Endothelial cell of umbilical vein (primary cell): ENCODE measurements around the gene AKNAD1. TPM values are rescaled to one million over a fixed set of nuclear protein-coding genes. Genes with fewer than 3 reads are reported as not detected.

Experiments
- BruUV-seq: library from RNA; stranded (reverse); fragments of 400-500 nt; replicated peaks from 2 replicates; lab custom pipeline; 2021; lab: Mats Ljungman, UMichigan
- CTCF ChIA-PET: fragments of 300-600, 350-600 bp; sonication (Branson Sonifier 250); formaldehyde crosslinking; loops from one replicate; lab custom pipeline; 2021; ENCODE audit warnings: antibody characterized with exemption, inconsistent platforms; lab: Charles Lee
- POLR2A ChIA-PET: fragments of 300-600, 350-600 bp; sonication (Branson Sonifier 250); formaldehyde crosslinking; loops from one replicate; lab custom pipeline; 2021; ENCODE audit warnings: antibody characterized with exemption, inconsistent platforms; lab: Charles Lee
- DNase-seq: peaks from one replicate; pipeline ENCODE4 v3.0.0-alpha.2; 2011; ENCODE audit warnings: low read depth, low spot score
- FAIRE-seq: peaks from 2 replicates; lab custom pipeline; 2011; peaks lifted over from hg19 to GRCh38; lab: Jason Lieb, UNC
- H2AFZ ChIP-seq: 2 replicates; pipeline ENCODE4 v1.6.0; 2012; ENCODE audit warnings: low read depth, low read length, control low read depth, inconsistent platforms
- H3K27ac ChIP-seq: 2 replicates; pipeline ENCODE4 v1.5.1; 2011; ENCODE audit warnings: low read depth, mild to moderate bottlenecking, control low read depth, low read length, moderate library complexity; ENCODE audit not compliant: insufficient read depth
- H3K27me3 ChIP-seq, 2 experiments: 2 replicates each; pipeline versions ENCODE4 v1.6.0 to v1.6.1; 2011; ENCODE audit warnings: low read length in 2 of 2, mixed read lengths in 1 of 2; ENCODE audit not compliant: control insufficient read depth in 2 of 2, insufficient read depth in 2 of 2
- H3K36me3 ChIP-seq, 2 experiments: 2 replicates in 1 of 2; 3 replicates in 1 of 2; pipeline ENCODE4 v1.5.1; 2011; ENCODE audit warnings: low read length in 2 of 2, mild to moderate bottlenecking in 1 of 2, moderate library complexity in 1 of 2; ENCODE audit not compliant: control insufficient read depth in 2 of 2, insufficient read depth in 2 of 2; ENCODE audit errors: extremely low read depth in 1 of 2
- H3K4me1 ChIP-seq: 3 replicates; pipeline ENCODE4 v1.5.1; 2011; ENCODE audit warnings: mild to moderate bottlenecking, low read length; ENCODE audit not compliant: control insufficient read depth, insufficient read depth; ENCODE audit errors: extremely low read depth
- H3K4me2 ChIP-seq: 2 replicates; pipeline ENCODE4 v1.6.1; 2011; ENCODE audit warnings: low read length, control low read depth, mixed read lengths; ENCODE audit not compliant: insufficient read depth
- H3K4me3 ChIP-seq, 3 experiments: fragments of 200-600 bp in 1 of 3; sonication (generic), shearing (Covaris generic) in 1 of 3; replicated peaks in 1 of 3; 2 replicates each; pipeline ENCODE4 v1.5.1; 2011 to 2016; ENCODE audit warnings: control low read depth in 3 of 3, low read length in 3 of 3, mild to moderate bottlenecking in 2 of 3, inconsistent platforms in 1 of 3, low read depth in 1 of 3, moderate library complexity in 1 of 3; ENCODE audit not compliant: insufficient read depth in 1 of 3
- H3K79me2 ChIP-seq: 2 replicates; pipeline ENCODE4 v1.6.0; 2012; ENCODE audit warnings: low read length, inconsistent platforms; ENCODE audit not compliant: control insufficient read depth, insufficient read depth
- H3K9ac ChIP-seq: replicated peaks from 2 replicates; pipeline ENCODE3; 2011; ENCODE audit warnings: low read length, control low read depth; ENCODE audit not compliant: insufficient read depth; ENCODE audit errors: extremely low read depth
- H3K9me1 ChIP-seq: replicated peaks from 3 replicates; pipeline ENCODE4 v1.6.0; 2011; ENCODE audit warnings: mild to moderate bottlenecking, low read length; ENCODE audit not compliant: control insufficient read depth, insufficient read depth; ENCODE audit errors: extremely low read depth
- H3K9me3 ChIP-seq: replicated peaks from 2 replicates; pipeline ENCODE4 v1.5.1; 2012; ENCODE audit warnings: low read length, inconsistent platforms; ENCODE audit not compliant: control insufficient read depth, insufficient read depth
- H4K20me1 ChIP-seq: replicated peaks from 2 replicates; pipeline ENCODE3; 2011; ENCODE audit warnings: mild to moderate bottlenecking, low read length; ENCODE audit not compliant: control insufficient read depth, insufficient read depth; ENCODE audit errors: extremely low read depth
- CTCF ChIP-seq, 2 donors: IDR thresholded peaks; 1 replicate in 1 of 2; 2 replicates in 1 of 2; pipeline ENCODE4 v1.5.1; 2011; ENCODE audit warnings: low read length in 2 of 2, mild to moderate bottlenecking in 2 of 2, moderate library complexity in 2 of 2, control low read depth in 1 of 2, inconsistent platforms in 1 of 2, low read depth in 1 of 2; ENCODE audit not compliant: insufficient read depth in 1 of 2; ENCODE audit errors: extremely low read depth in 1 of 2
- EZH2 ChIP-seq: IDR thresholded peaks from 2 replicates; pipeline ENCODE4 v1.6.1; 2012; ENCODE audit warnings: borderline replicate concordance, low read depth, mild to moderate bottlenecking, moderate library complexity, low read length, inconsistent platforms; ENCODE audit not compliant: severe bottlenecking
- GATA2 ChIP-seq: IDR thresholded peaks from 2 replicates; pipeline ENCODE4 v1.7.0; 2011; ENCODE audit warnings: low read depth, mild to moderate bottlenecking, moderate library complexity, mixed read lengths, low read length; ENCODE audit not compliant: insufficient read length, insufficient read depth
- POLR2A ChIP-seq: IDR thresholded peaks from 2 replicates; pipeline ENCODE4 v1.6.1; 2012; ENCODE audit warnings: low read depth, mild to moderate bottlenecking, control low read depth, low read length
- POLR2AphosphoS5 ChIP-seq: IDR thresholded peaks from 2 replicates; pipeline ENCODE4 v1.6.1; 2012; ENCODE audit warnings: low read depth, mild to moderate bottlenecking, control low read depth, low read length, moderate library complexity; ENCODE audit not compliant: insufficient read depth
- dilution Hi-C: fragments of 300-500 bp; cut with MboI; formaldehyde crosslinking; loops from one replicate; pipeline ENCODE4 v1.15.0; 2019; ENCODE audit warnings: low sequenced_read_pairs; ENCODE audit not compliant: extremely low pct_ligation_motif_present
- intact Hi-C: fragments of 100-400 bp; cut with micrococcal nuclease; formaldehyde crosslinking; loops from one replicate; pipeline ENCODE4 v1.10.0; 2022
- polyA plus RNA-seq, 4 experiments: library from polyadenylated mRNA; depleted of rRNA in 3 of 4; stranded (reverse) in 3 of 4; unstranded in 1 of 4; fragments of >200 nt; gene quantifications; 2 replicates each; pipeline versions ENCODE4 v1.2.1 to v1.2.3, GENCODE V29; 2011 to 2012; ENCODE audit warnings: missing spikeins in 1 of 4
- total RNA-seq: library from RNA; stranded (reverse); gene quantifications from 2 replicates; pipeline ENCODE4 v1.2.3, GENCODE V29; 2021
- TF ChIP-seq, protein P1 (sequence below): IDR thresholded peaks from 2 replicates; pipeline ENCODE4 v1.6.1; 2011; ENCODE audit not compliant: insufficient read depth, insufficient read length

AKNAD1 gene
- total and polyA plus RNA-seq, 2 donors (not counting 3 experiments of a cell fraction or from before 2014, with no cell fraction given): not detected

DNA sequence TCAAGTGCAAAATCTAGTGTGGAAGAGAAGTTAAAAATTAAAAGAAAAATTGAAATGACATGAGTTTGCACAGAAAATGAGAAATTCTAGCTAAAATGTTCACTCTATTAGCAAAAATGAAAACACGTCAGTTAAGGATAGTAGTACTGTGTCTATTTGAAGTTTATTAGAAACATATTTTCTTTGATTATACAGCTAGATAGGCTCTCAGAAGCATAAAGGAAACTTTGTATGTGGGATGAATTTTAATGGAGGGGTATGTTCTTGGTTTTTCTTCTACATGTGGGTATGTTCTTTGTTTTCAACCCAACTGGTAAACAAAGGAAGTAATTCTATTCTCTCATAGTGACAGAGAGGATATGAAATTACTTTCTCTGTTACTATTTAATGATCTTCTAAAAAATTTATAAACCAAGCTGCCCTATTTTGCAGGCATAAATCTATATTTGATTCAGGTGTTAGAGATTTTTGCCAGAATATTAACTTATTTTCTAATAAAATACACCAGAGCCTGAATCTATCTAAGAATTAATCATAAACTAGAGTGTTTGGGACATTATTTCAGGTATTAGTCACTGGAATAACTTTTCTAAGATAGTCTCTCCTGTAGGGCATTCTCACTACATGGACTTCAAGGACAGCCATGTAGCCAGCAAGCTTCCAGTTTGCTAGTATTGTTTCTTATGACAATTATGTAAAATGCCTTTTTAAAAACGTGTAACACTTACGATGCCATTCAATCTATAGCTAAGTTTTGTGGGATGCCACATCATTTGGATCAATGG lies 35.7 kb upstream of the AKNAD1 start:
- H3K36me3 ChIP-seq: no peaks in the 10 kb centered on the region
- no TSS peak for BruUV-seq
- DNase-seq (peak; percentile 10), FAIRE-seq (no peak)
- intact Hi-C loops: no loop called here
- dilution Hi-C loops: no loop called here
- H3K79me2 ChIP-seq: peaks cover 13% of the 10 kb centered on the region
- H3K9ac ChIP-seq: no peak overlapping the region
- no peak overlapping the region for H3K4me3 ChIP-seq
- no peak overlapping the region for H2AFZ ChIP-seq
- H3K4me2 ChIP-seq: peak overlapping the region; percentile 39
- H3K27me3 ChIP-seq: no peaks in the 10 kb centered on the region
- H3K4me1 ChIP-seq: peaks cover 34% of the 10 kb centered on the region
- peaks cover 3% of the 10 kb centered on the region for H3K9me1 ChIP-seq
- peak overlapping the region; percentile 32 for H3K27ac ChIP-seq
- H4K20me1 ChIP-seq: no peaks in the 10 kb centered on the region
- CTCF ChIA-PET: interaction anchor here (1.0 to 1.5 kb wide), 5 partner anchors 9 to 59 kb away, joined by 3 read pairs; no protein-coding TSS in a partner anchor
- POLR2A ChIA-PET: no interaction called here
- H3K9me3 ChIP-seq: no peaks in the 10 kb centered on the region
- TF ChIP-seq POLR2A (no peak), POLR2AphosphoS5 (no peak), GATA2 (no peak), CTCF (IDR thresholded peaks at IDR 0.05; ENCODE audit: extremely low read depth in 1 of 2, insufficient read depth in 1 of 2, low read depth in 1 of 2, low read length in 2 of 2) (no peak), EZH2 (no peak)
- TF ChIP-seq, protein P1, sequence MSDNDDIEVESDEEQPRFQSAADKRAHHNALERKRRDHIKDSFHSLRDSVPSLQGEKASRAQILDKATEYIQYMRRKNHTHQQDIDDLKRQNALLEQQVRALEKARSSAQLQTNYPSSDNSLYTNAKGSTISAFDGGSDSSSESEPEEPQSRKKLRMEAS: no peak
